Panc1 (cell line): Measurements from ENCODE around the gene TSPAN2.

Experiments
- TCF7L2 ChIP-seq: IDR thresholded peaks from 2 replicates; pipeline ENCODE4 v1.6.1; 2011; ENCODE audit warnings: mild to moderate bottlenecking, low read depth, low read length, inconsistent platforms
- TF ChIP-seq, protein P1 (sequence below): fragments of 450-650 bp; IDR thresholded peaks from 2 replicates; pipeline ENCODE4 v1.5.1; 2017; ENCODE audit warnings: mild to moderate bottlenecking
- TF ChIP-seq, protein P2 (sequence below), 2 experiments: IDR thresholded peaks; 2 replicates each; pipeline ENCODE4 v1.6.1; 2011 to 2012; ENCODE audit warnings: low read depth in 2 of 2, control low read depth in 1 of 2, low read length in 1 of 2, mild to moderate bottlenecking in 1 of 2, moderate library complexity in 1 of 2; ENCODE audit not compliant: insufficient read depth in 1 of 2

DNA sequence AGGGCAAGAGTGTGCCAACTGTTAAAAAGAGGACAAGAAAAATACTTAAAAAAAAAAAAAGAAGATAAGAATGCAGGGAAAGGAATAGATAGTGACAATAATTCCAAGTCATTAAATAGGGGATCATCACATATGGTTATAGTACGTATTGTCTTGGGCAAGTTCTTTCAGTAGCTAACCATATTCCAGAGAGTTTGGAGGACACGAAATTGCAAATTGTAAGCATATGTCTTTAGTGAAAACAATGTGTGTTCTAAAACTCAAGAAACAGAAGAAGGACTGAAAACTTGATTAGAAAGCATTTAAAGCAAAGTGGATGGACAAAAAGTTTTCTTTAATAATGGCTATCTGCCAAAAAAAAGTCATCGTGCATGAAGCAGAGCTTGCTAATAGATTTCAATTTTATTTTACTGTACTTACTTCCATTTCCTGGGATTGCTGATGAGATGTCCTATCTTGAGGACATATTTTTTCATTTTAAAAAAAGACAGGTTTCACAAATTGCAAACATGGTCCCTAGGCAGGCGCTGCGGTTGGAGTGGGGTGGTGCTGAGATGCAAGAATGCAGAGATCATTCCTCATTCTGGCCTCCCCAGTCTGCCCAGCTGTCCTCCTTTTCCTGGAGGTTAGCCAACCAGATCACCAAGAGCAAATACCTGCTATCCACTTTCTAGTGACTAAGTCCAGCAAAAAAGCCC lies 11.9 kb downstream of the TSPAN2 start:
- TF ChIP-seq, protein P1, sequence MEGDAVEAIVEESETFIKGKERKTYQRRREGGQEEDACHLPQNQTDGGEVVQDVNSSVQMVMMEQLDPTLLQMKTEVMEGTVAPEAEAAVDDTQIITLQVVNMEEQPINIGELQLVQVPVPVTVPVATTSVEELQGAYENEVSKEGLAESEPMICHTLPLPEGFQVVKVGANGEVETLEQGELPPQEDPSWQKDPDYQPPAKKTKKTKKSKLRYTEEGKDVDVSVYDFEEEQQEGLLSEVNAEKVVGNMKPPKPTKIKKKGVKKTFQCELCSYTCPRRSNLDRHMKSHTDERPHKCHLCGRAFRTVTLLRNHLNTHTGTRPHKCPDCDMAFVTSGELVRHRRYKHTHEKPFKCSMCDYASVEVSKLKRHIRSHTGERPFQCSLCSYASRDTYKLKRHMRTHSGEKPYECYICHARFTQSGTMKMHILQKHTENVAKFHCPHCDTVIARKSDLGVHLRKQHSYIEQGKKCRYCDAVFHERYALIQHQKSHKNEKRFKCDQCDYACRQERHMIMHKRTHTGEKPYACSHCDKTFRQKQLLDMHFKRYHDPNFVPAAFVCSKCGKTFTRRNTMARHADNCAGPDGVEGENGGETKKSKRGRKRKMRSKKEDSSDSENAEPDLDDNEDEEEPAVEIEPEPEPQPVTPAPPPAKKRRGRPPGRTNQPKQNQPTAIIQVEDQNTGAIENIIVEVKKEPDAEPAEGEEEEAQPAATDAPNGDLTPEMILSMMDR: no peak
- TF ChIP-seq TCF7L2: no peak
- TF ChIP-seq, protein P2, sequence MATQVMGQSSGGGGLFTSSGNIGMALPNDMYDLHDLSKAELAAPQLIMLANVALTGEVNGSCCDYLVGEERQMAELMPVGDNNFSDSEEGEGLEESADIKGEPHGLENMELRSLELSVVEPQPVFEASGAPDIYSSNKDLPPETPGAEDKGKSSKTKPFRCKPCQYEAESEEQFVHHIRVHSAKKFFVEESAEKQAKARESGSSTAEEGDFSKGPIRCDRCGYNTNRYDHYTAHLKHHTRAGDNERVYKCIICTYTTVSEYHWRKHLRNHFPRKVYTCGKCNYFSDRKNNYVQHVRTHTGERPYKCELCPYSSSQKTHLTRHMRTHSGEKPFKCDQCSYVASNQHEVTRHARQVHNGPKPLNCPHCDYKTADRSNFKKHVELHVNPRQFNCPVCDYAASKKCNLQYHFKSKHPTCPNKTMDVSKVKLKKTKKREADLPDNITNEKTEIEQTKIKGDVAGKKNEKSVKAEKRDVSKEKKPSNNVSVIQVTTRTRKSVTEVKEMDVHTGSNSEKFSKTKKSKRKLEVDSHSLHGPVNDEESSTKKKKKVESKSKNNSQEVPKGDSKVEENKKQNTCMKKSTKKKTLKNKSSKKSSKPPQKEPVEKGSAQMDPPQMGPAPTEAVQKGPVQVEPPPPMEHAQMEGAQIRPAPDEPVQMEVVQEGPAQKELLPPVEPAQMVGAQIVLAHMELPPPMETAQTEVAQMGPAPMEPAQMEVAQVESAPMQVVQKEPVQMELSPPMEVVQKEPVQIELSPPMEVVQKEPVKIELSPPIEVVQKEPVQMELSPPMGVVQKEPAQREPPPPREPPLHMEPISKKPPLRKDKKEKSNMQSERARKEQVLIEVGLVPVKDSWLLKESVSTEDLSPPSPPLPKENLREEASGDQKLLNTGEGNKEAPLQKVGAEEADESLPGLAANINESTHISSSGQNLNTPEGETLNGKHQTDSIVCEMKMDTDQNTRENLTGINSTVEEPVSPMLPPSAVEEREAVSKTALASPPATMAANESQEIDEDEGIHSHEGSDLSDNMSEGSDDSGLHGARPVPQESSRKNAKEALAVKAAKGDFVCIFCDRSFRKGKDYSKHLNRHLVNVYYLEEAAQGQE (IDR thresholded peaks at IDR 0.05; ENCODE audit: insufficient read depth in 1 of 2, low read depth in 2 of 2, low read length in 1 of 2): no peak
